Hypothalamus (tissue), 51 donors: Measurements from ENCODE around the gene LAMTOR4.
"Not testable (repeated sequence)": the region's sequence is repeated elsewhere in the genome, so short reads cannot be mapped to it uniquely, and the experiment has no call there.

Experiments used
- DNase-seq, 51 donors: peaks; one replicate each; lab custom pipeline; 2025; lab: John Stamatoyannopoulos, UW

LAMTOR4 gene

DNA sequence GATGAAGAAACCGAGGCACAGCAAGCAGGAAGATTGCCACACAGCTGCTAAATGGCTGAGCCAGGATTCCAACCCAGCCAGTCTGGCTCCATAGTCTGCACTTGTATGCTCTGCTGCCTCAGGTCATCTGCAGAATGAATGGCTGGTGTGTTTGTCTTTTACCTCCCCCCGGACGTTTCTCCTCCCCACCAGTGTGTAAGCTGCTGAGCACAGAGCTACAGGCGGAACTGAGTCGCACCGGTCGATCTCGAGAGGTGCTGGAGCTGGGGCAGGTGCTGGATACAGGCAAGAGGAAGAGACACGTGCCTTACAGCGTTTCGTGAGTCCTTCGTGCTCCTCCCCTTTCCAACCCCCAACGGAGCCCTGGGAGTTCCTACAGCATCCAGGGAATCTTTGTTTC lies 26.7 kb upstream of the LAMTOR4 start:
- no peak for DNase-seq

DNA sequence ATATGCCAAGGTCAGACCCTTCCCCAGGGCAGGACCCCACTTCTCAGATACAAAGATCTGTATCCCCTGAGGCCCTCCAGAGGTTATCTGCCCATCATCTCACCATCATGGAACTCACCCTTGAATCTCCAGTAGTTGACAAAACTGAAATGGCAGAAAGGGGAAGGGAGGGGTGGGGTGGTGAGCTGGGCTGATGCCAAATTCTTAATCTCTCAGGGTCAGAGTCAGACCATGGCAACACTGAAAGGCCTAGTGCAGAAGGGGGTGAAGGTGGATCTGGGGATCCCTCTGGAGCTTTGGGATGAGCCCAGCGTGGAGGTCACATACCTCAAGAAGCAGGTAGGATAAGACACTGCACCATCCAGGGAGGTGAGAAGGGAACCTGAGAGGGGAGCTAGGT lies 26.1 kb upstream of the LAMTOR4 start:
- no peak for DNase-seq

DNA sequence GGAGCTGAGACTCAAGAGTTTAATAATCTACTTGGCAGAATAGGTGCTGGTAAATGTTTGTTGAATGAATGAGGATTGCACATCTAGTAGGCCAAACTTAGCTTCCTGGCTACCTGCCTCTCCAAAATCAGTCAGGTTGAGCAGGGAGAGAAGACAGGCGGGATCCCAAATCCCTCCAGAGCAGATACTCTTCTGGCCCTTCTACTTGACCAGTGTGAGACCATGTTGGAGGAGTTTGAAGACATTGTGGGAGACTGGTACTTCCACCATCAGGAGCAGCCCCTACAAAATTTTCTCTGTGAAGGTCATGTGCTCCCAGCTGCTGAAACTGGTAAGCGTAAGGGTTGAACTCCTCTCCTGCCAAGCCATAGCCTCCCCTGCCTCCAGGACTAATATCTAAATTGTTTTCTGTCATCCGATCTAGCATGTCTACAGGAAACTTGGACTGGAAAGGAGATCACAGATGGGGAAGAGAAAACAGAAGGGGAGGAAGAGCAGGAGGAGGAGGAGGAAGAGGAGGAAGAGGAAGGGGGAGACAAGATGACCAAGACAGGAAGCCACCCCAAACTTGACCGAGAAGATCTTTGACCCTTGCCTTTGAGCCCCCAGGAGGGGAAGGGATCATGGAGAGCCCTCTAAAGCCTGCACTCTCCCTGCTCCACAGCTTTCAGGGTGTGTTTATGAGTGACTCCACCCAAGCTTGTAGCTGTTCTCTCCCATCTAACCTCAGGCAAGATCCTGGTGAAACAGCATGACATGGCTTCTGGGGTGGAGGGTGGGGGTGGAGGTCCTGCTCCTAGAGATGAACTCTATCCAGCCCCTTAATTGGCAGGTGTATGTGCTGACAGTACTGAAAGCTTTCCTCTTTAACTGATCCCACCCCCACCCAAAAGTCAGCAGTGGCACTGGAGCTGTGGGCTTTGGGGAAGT lies 24.2 kb upstream of the LAMTOR4 start:
- no peak for DNase-seq

DNA sequence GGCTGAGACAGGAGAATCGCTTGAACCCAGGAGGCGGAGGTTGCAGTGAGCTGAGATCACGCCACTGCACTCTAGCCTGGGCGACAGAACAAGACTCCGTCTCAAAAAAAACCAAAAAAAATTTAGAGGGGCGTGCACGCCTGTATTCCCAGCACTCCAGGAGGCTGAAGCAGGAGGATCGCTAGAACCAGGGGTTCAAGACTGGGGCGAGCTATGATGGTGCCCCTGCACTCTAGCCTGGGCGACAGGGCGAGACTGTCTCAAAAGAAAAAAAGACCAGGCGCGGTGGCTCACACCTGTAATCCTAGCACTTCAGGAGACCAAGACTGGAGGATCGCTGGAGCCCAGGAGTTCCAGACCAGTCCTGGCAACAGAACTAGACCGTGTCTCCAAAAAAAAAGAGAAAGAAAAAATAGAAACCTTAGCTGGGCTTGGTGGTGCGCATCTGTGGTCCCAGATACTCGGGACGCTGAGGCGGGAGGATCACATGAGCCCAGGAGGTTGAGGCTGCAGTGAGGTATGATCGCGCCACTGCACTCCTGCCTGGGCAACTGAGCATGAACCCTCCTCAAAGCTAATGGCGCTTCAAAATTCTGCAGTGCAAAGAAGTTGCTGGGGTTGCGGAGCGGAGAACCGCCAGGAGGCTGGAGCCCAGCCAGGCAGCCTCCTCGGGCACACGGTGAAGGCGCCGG lies 22.3 kb upstream of the LAMTOR4 start:
- DNase-seq, result peak in 1 of 51 donors; percentile 61

DNA sequence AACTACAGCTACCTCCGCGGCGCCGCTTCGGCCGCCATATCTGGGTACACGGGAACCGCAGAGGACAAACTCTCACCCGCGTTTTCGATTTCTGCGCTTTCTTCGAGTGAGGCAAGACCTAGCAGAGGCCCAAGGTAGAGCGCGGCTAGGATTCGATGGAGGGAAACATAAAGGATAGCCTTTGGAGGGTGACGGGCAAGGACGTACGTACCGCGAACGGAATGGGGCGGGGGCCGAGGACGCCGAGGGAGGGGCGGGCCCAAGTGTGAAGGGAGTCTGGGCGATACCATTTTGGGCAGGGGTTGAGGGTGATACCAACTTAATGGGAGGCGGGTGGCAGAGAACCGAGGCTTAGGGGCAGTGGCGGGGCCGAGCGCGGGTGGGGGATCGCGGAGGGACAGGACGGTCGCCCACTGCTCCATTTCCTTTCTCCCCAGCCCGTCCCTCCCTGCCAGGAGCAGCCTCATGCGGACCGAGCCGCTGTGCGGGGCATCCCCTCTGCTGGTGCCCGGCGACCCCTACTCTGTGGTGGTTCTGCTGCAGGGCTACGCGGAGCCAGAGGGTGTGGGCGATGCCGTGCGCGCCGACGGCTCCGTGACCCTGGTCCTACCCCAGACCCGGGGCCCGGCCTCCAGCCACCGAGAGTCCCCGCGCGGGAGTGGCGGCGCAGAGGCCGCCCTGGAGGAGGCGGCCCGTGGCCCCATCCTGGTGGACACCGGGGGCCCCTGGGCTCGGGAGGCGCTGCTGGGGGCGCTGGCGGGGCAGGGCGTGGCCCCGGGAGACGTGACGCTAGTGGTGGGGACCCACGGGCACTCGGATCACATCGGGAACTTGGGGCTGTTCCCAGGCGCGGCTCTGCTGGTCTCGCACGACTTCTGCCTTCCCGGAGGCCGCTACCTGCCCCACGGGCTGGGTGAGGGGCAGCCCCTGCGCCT lies 21.5 kb upstream of the LAMTOR4 start, which contains the start of gene MBLAC1:
TSS of gene MBLAC1 (plus strand) at position 37 of the 935 bp plus-strand sequence. CDS start at position 466, 429 bp downstream.
- DNase-seq, result peak; percentile 47 to 94 (median 84)

DNA sequence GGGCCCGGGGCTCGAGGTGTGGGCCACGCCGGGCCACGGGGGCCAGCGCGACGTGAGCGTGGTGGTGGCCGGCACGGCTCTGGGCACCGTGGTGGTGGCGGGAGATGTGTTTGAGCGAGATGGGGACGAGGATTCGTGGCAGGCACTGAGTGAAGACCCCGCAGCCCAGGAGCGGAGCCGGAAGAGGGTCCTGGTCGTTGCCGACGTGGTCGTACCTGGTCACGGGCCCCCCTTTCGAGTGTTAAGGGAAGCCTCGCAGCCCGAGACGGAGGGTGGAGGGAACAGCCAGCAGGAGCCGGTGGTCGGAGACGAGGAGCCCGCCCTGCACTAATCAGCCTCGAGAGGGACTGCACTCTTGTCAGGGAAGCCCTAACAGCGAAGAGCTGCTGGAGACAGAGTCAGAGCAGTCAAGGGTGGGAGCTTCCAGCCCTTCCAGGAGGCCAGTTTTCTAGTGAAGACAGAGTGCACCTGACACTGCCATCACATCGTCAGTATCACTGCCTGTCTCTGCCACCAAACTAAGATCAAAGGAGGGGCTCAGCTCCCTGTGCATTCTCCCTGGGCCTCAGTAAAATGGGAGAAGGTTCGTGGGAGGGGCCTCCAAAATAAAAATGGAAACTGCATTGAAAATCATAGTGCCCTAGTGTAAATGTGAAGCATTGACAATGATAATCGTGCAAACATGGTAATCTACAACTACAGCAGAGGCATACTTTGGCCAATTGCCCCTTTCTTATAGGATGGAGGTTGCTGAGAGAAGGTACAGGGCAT lies 20.7 kb upstream of the LAMTOR4 start:
- DNase-seq, result peak in 8 of 51 donors; percentile 13 to 55 (median 38)

DNA sequence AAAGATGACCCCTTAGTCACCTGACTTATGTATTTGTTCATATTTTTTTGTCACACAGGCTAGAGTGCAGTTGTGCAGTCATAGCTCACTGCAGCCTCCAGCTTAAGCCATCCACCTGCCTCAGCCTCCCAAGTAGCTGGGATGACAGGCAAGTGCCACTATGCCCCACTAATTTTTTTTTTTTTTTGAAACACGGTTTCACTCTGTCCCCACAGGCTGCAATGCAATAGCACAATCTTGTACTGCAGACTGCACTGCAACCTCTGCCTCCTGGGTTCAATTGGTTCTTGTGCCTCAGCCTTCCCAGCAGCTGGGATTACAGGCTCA lies 20.1 kb upstream of the LAMTOR4 start:
- no peak for DNase-seq

DNA sequence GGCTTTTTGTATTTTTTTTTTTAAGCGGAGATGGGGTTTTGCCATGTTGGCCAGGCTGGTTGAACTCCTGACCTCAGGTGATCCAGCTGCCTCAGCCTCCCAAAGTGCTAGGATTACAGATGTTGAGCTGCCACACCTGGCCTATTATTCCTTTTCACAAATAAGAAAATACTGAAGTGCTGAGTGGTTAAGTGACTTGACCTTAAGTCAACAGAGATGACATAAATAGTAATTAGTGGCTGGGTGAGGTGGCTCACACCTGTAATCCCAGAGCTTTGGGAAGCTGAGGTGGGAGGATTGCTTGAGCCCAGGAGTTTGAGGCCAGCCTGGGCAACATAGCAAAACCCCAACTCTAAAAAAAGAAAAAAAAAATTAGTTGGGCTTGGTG lies 18.5 kb upstream of the LAMTOR4 start:
- not testable (repeated sequence) for DNase-seq

DNA sequence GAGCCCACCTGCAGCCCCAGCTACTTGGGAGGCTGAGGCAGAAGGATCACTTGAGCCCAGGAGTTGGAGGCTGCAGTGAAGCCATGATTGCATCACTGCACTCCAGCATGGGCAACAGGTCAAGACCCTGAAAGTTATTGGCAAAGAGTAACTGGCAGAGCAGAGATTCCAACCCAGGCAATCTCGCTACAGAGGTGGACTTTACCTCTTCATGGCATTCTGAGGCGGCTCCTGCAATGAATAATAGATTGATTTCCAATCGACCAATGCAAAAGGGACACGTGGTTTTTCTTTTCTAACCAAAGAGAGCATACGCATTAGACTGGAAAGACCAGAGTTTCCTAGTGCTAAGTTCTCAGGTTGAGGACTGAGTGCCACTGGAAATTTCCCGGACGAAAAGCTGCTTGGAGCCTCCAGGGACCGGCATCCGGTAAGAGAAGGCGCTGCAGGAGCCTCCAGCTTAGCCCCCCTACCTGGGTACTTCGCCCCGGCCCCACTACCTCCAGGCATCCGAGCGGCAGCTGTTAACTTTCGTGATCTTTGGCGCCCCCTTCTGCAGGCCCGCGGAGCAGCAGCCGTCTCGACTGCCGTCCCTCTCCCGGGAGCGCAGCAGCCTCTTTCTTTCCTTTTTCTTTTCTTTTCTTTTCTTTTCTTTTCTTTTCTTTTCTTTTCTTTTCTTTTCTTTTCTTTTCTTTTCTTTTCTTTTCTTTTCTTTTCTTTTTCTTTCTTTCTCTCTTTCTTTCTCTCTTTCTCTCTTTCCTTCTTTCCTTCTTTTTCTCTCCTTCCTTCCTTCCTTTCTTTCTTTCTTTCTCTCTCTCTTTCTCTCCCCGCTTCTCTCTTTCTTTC lies 17.9 kb upstream of the LAMTOR4 start:
- peak in 46 of 51 donors; percentile 13 to 85 (median 57) for DNase-seq

DNA sequence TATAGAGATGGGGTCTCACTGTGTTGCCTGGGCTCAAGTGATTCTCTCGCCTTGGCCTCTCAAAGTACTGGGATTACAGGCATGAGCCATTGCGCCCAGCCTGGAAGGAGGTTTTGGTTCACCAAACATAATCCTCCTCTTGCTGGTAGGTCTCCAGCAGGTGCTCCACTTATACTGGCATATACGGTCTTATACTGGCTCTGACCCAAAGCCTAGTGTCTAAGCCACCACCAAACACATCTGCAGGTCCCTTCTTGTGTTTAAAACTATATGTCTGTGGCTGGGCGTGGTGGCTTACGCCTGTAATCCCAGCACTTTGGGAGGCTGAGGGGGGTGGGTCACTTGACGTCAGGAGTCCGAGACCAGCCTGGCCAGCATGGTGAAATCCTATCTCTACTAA lies 16.6 kb upstream of the LAMTOR4 start:
- DNase-seq, result no peak

DNA sequence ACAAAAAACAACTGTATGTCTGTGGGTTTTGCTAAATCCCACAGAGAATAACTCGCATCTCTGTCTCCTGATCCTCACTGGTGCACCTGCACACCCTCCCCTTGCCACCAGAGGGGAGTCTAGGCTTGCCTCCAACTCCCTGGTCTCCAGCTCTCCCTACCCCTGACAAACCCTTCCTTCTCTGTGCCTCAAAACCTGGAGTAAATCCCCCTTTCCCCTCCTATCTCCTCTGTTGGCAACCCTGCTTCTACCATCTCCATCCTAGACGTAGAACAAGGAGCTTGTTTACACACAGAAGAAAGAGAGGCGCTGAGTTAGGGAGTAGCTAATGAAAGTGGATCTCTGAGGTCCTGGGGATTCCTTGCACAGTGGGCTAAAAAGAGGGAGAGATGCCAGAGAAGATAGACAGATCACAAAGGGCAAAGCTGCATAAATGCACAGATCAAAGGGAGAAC lies 16.0 kb upstream of the LAMTOR4 start:
- DNase-seq, result peak in 25 of 51 donors; percentile 2 to 60 (median 24)

DNA sequence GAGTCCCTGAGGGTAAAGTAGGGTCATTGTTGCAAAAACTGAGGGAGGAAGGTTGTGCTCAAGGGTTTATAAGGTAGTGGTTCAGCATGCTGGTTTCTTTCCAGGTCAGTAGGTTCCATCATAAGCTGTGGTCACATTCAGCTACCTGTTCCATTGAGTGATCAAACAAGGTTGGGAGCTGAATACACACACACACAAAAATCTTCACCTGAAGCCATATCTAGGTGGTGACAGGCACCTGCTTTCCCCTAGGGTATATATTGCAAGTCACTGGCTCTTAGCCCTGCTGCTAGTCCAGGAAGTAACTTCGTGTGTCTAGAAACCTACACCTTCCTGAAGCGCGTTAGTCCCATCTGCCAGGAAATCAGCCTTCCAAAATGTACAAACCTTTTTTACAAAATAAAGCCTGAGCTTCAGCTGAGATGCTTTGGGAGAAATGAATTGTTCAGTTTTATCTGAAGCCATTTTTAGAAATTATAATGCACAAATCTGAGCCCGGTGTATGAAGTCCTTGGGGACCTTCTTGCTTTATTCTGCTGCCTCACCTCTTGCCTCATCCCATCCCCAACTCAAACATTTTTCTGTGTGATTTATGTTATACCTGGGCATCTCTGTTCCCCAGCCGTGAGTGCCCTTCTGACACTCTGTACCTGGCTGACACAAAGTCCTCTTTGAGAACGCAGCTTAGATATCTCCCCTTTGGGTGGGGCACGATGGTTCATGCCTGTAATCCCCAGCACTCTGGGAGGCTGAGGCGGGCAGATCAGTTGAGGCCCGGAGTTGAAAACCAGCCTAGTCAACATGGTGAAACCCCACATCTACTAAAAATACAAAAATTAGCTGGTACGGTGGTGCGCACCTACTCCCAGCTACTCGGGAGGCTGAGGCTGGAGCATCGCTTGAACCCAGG lies 10.6 kb upstream of the LAMTOR4 start:
- no peak for DNase-seq

DNA sequence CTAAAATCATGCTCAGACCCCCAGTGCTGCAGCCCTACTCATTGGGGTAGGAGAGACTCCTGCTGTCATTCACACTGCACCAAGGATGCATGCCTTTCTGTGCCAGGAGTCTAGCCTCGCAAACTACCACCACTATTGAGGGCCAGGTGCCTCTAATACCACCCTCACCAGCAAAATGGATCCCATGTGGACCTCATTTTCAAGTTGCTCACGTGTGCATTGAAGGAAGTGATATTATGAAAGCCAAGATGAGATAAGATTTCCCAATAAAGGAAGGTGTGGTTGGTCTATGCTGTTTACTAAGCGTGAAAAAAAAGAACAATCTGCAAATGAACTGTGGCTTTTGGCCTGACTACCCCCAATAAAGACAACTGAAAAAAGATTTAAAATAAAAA lies 7.2 kb upstream of the LAMTOR4 start:
- DNase-seq, result no peak

DNA sequence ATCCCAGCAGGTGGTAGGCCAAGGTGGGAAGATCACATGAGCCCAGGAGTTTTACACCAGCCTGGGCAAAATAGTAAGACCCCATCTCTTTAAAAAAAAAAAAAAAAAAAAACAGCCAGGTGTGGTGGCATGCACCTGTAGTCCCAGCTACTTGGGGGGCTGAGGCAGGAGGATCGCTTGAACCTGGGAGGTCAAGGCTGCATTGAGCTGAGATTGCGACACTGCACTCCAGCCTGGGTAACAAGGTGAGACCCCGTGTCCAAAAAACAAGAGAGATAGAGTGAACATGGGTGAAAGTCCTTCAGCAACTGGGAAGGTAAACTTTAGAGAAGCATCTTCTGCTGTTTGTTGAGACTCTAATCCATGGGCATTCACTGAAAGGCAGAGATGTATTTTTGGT lies 6.3 kb upstream of the LAMTOR4 start:
- DNase-seq, result no peak

DNA sequence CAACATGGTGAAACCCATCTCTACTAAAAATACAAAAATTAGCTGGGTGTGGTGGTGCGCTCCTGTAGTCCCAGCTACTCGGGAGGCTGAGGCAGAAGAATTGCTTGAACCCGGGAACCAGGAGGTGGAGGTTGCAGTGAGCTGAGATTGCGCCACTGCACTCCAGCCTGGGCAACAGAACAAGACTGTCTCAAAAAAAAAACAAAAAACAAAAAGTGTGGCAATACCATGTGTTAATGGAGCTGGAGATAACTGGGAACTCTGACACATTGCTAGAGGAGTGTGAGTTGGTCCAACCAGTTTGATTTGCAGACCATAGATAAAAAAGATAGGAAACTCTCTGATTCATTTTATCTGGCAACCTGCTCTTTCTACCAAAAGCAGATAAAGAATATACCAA lies 2.4 kb upstream of the LAMTOR4 start:
- DNase-seq, result not testable (repeated sequence)

DNA sequence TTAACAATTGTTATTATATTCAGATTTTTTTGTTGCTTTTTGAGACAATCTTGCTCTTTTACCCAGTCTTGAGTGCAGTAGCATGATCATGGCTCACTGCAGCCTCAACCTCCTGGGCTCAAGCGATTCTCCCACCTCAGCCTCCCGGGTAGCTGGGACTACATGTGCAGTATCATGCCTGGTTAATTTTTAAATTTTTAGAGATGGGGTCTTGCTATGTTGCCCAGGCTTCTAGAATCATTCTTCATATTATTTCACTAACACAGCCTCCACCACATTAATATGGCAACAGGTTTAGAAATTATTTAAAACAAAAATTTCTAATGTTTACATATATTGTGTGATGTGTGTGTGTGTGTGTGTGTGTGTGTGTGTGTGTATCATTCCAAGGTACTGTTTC lies 1.4 kb upstream of the LAMTOR4 start:
- no peak for DNase-seq

DNA sequence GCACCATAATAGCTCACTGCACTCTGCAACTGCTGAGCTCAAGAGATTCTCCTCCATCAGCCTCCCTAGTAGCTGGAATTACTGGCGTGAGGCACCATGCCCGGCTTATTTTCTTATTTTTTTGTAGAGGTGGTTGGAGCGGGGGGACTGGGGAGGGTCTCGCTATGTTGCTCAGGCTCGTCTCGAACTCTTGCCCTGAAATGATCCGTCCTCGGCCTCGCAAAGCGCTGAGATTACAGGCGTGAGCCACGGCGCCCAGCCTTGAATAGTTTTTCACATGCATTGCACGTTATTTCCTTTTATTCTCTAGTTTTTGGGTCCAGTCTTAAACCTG lies 526 bp upstream of the LAMTOR4 start:
- no peak for DNase-seq

DNA sequence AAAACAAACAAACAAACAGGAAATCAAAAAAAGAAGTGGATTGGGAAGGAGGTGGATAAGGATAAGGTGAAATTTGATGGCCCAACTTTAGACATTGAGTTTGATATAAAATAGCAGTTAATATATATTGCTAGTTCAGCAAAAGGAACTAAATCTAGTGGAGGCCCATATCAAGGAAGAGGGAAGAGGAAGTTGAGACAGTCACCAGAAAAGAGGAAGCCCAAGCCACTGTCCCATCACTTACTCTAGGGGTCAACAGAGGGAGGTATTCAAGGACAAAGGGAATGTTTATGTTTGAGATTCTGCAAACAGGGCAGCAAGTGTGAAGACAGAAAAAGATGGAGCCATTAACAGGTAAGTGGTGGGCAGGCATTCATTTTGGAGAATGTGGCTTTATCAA lies 3.7 kb downstream of the LAMTOR4 start:
- DNase-seq, result no peak
